Measurements from ENCODE around the gene SH2D4B.
"Not testable (repeated sequence)": the region's sequence is repeated elsewhere in the genome, so short reads cannot be mapped to it uniquely, and the experiment has no call there.

Gene SH2D4B

GRCh38 chr10:80519936-80520650, 17.6 kb upstream of the SH2D4B start:
- DNase-seq (ENCODE audit: low read depth, low spot score), result no peak
- no peak overlapping the region for H3K4me3 ChIP-seq (ENCODE audit: low read length)

DNA sequence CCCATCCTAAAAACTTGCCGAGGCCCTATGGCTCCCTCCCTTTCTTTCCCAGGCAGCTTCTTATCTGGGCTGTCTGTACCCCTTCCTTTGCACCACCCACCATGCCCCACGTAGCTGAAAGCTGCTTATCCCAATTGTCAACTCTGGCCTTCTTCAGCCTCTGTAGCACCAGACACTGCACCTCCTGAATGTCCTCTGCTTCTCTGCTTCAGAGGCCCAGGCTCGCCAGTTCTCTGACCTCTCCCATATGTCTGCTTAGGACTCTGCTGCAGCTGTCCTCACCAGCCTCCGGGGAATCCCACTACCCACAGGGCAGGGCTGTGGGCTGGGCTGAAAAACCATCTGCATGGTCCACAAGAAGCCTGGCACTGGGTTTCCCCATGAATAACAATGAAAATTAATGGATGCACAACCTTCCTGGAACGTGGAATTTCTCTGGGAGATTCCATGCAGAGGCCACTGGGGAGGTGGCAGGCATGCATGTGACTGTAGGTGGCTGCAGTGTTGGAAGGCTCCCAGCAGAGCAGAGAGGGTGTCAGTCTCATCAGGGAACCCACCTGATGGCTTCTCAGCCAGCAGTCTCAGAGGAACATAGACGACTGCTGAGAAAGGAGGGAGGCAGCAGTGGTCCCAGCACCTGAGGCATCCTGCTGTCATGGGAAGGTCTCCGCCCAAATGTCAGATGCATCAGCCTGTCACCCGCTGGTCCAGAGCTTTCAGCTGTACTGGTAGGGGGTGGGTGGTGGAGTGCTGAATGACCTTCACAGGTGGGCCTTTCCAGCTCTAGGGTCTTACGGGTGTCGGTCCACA, 16.8 kb upstream of the SH2D4B start:
- H3K4me3 ChIP-seq (ENCODE audit: low read length), result no peak overlapping the region
- no peak for DNase-seq (ENCODE audit: low read depth, low spot score)

DNA sequence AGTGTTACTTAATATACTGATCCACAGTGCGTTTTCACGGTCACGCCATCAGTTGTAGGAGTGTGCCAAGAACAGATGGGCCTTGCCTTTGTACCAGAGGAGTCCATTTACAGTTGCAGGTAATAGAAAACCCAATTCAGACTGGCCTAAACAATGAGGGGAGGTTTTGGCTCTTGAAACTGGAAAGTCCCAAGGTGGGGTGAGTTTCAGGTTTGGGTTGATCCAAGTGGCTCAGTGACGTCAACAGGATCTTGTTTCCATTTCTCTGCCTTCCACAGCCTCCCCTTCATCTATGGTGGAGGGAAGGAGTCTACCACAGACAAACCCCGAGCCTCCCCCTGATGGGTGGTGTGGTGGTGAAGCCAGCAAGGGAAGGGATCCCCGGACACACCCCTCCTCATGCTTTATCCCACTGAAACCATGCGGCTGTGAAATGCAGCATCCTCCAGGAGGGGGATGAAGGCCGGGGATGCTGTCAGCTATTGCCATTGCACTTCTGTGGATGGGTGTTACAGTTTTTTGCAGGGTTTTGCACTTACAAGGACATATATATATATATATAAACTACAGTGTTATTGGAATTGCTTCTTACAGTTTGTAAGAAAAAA, 14.8 kb upstream of the SH2D4B start:
- no peak overlapping the region for H3K4me3 ChIP-seq (ENCODE audit: low read length)
- no peak for DNase-seq (ENCODE audit: low read depth, low spot score)

- no peak for DNase-seq (ENCODE audit: low read depth, low spot score)
- no peak overlapping the region for H3K4me3 ChIP-seq (ENCODE audit: low read length)
These were observed 13.9 kb upstream of the SH2D4B start for GRCh38 chr10:80523773-80524172.

GRCh38 chr10:80524190-80524909, 13.4 kb upstream of the SH2D4B start:
- DNase-seq (ENCODE audit: low read depth, low spot score), result no peak
- no peak overlapping the region for H3K4me3 ChIP-seq (ENCODE audit: low read length)

DNA sequence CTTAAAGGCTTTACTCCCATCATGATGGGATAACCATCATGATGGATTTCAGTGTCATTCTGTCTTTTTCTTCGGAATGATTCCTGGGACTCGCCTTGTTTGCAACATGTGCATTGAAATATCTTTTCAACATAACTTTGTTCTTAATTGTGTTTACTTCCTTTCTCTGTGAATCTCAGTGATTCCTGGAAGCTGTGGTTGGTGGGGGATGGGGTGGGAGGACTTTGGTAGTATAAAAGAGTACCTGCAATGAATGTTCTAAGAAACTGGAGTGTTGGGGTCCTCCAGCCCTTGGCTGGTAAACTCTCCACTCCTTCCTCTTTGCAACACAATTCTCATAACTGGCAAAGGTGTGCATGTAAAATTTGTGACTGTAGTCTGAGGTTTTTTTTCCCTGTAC, 11.5 kb upstream of the SH2D4B start:
- no peak for DNase-seq (ENCODE audit: low read depth, low spot score)
- H3K4me3 ChIP-seq (ENCODE audit: low read length), result no peak overlapping the region

GRCh38 chr10:80526742-80527141, 11.0 kb upstream of the SH2D4B start:
- no peak overlapping the region for H3K4me3 ChIP-seq (ENCODE audit: low read length)
- DNase-seq (ENCODE audit: low read depth, low spot score), result no peak

- no peak overlapping the region for H3K4me3 ChIP-seq (ENCODE audit: low read length)
- no peak for DNase-seq (ENCODE audit: low read depth, low spot score)
These were observed 9.5 kb upstream of the SH2D4B start for GRCh38 chr10:80528185-80528700.

GRCh38 chr10:80528901-80529300, 8.8 kb upstream of the SH2D4B start:
- DNase-seq (ENCODE audit: low read depth, low spot score), result no peak
- no peak overlapping the region for H3K4me3 ChIP-seq (ENCODE audit: low read length)

GRCh38 chr10:80529604-80530003, 8.1 kb upstream of the SH2D4B start:
- peak; percentile 39 for DNase-seq (ENCODE audit: low read depth, low spot score)
- H3K4me3 ChIP-seq (ENCODE audit: low read length), result no peak overlapping the region

GRCh38 chr10:80530251-80530650, 7.5 kb upstream of the SH2D4B start:
- peak; percentile 18 for DNase-seq (ENCODE audit: low read depth, low spot score)
- no peak overlapping the region for H3K4me3 ChIP-seq (ENCODE audit: low read length)

- peak; percentile 9 for DNase-seq (ENCODE audit: low read depth, low spot score)
- no peak overlapping the region for H3K4me3 ChIP-seq (ENCODE audit: low read length)
These were observed 6.9 kb upstream of the SH2D4B start for GRCh38 chr10:80530816-80531215.

- no peak overlapping the region for H3K4me3 ChIP-seq (ENCODE audit: low read length)
- no peak for DNase-seq (ENCODE audit: low read depth, low spot score)
These were observed 5.1 kb upstream of the SH2D4B start for GRCh38 chr10:80532571-80532970.

DNA sequence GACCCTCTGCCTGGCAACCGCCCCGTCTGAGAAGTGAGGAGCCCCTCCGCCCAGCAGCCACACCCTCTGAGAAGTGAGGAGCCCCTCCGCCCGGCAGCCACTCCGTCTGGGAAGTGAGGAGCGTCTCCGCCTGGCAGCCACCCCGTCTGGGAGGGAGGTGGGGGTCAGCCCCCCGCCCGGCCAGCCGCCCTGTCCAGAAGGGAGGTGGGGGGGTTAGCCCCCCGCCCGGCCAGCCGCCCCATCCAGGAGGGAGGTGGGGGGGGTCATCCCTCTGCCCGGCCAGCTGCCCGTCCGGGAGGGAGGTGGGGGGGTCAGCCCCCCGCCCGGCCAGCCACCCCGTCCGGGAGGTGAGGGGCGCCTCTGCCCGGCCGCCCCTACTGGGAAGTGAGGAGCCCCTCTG, 3.6 kb upstream of the SH2D4B start:
- H3K4me3 ChIP-seq (ENCODE audit: low read length); DNase-seq (ENCODE audit: low read depth, low spot score): not testable (repeated sequence)

DNA sequence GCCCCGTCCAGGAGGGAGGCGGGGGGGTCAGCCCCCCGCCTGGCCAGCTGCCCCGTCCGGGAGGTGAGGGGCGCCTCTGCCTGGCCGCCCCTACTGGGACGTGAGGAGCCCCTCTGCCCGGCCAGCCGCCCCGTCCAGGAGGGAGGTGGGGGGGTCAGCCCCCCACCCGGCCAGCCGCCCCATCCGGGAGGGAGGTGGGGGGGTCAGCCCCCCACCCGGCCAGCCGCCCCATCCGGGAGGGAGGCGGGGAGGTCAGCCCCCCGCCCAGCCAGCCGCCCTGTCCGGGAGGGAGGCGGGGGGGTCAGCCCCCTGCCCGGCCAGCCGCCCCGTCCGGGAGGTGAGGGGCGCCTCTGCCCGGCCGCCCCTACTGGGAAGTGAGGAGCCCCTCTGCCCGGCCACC, 3.1 kb upstream of the SH2D4B start:
- not testable (repeated sequence) for DNase-seq (ENCODE audit: low read depth, low spot score); H3K4me3 ChIP-seq (ENCODE audit: low read length)

- no peak for DNase-seq (ENCODE audit: low read depth, low spot score)
- H3K4me3 ChIP-seq (ENCODE audit: low read length), result no peak overlapping the region
These were observed 1.9 kb upstream of the SH2D4B start for GRCh38 chr10:80535671-80536360.

DNA sequence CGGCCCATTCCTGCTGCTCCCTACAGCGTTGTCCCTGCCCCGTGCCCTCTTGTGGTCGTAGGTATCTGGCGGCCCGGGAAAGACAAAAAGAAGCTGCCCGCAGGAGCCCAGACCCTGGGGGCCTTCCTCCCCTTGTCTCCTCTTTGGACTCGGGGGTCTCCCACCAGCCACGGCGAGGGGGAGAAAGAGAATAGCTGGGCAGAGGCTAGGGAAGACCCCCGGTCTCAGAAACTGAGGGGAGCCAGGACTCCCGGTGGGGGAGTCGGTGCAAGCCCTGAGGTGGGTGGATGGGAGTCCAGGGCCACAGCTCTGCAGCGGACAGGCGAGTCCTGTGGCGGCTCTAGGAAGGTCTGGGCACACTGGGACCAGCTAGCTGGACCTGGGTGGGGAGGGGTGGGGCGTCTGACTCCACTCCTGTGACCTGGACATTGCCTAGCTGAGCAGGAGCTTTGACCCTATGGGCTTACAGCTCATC, 1.3 kb upstream of the SH2D4B start:
- no peak overlapping the region for H3K4me3 ChIP-seq (ENCODE audit: low read length)
- no peak for DNase-seq (ENCODE audit: low read depth, low spot score)

DNA sequence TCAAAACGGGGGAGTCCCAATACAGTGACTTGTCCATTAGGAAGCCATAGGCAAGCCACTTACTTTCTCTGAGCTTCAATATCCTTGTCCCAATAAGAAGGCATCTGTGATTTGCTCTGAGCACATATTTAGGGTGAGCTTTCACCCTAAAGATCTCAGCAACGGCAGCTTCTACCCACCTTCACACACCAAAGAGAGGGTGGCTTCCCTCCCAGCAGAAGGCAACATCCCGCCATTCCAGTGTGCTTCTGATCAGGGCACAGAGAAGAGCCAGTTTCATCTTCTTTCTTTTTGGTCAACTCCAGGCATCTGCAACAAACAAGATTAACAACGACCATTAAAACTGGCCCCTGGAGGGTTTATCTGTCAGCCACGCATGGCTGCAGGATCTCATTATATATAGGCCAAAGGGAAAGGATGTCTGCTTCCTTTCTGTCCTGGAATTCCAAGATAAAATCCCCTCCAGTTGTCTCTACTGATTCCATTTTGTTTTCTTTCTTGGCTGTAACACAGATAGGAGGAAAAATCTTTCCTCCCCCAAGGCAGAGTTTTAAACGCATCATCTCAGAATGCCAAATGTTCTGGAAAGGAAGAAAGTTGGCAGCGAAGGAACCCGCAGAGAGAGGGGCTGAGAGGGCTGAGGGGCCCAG, 491 bp upstream of the SH2D4B start:
- no peak for DNase-seq (ENCODE audit: low read depth, low spot score)
- H3K4me3 ChIP-seq (ENCODE audit: low read length), result no peak overlapping the region
